GM19239 (cell line): Measurements from ENCODE around the gene IL20RA.

Experiments
- DNase-seq: peaks from one replicate; pipeline ENCODE4 v3.0.0; 2011; ENCODE audit warnings: low spot score; ENCODE audit not compliant: insufficient read length
- FAIRE-seq: peaks from 2 replicates; lab custom pipeline; 2011; peaks lifted over from hg19 to GRCh38; lab: Jason Lieb, UNC

IL20RA gene

GRCh38 chr6:137013031-137013430 is 31.7 kb downstream of the IL20RA start:
- DNase-seq, result no peak
- FAIRE-seq, result no peak

- FAIRE-seq, result no peak
- no peak for DNase-seq
Measured at GRCh38 chr6:137011406-137011805, 33.4 kb downstream of the IL20RA start.

- FAIRE-seq (no peak), DNase-seq (no peak)
Measured at GRCh38 chr6:137010128-137010718, 34.5 kb downstream of the IL20RA start.

- FAIRE-seq (no peak), DNase-seq (no peak)
Measured at GRCh38 chr6:137008204-137008603, 36.6 kb downstream of the IL20RA start.

DNA sequence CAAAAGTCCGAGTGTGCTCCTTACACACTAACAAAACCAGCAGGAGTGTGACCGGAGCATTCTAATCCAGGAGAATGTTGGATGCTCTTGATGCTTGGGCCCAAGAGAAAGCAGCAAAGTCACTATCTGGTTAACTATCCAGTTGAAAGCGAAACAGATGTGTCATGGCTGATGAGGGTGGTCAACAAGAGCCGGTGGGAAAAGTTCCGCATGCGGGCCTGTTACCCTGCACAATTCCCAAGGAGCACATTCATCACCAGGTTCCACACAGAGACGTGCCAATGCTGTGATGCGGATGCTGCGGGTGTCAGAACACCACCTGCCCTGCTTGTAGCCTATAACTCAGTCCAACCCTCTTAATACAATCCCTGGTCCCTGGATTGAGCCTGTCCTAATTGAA is 38.7 kb downstream of the IL20RA start:
- FAIRE-seq, result no peak
- no peak for DNase-seq

- no peak for FAIRE-seq
Measured at GRCh38 chr6:137005073-137005472, 39.7 kb downstream of the IL20RA start.

DNA sequence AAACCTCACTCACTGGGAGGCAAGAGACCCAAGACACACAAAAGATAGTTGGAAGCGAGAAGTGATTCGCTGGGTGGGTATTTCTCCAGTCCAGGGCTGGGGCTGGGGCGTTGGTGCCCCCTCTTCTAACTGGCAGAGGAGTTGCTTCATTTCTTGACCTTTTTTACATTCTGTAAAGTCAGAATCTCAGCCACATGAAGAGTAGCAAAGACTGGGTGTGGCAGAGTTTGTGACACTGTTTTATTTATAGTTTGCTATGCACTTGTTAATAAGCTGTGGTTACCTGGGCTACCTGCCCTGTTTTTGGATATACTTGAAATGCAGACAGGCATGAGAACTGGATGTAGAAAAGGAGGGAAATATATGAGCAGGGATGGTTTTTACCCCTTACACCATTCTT is 42.3 kb downstream of the IL20RA start:
- FAIRE-seq, result no peak

More at GRCh38 chr6:137005073-137005472, 39.7 kb downstream of the IL20RA start:
- no peak for DNase-seq

GRCh38 chr6:137001977-137002302 is 42.8 kb downstream of the IL20RA start:
- DNase-seq, result no peak
- FAIRE-seq, result no peak

More for the DNA sequence above, 42.3 kb downstream of the IL20RA start:
- no peak for DNase-seq

DNA sequence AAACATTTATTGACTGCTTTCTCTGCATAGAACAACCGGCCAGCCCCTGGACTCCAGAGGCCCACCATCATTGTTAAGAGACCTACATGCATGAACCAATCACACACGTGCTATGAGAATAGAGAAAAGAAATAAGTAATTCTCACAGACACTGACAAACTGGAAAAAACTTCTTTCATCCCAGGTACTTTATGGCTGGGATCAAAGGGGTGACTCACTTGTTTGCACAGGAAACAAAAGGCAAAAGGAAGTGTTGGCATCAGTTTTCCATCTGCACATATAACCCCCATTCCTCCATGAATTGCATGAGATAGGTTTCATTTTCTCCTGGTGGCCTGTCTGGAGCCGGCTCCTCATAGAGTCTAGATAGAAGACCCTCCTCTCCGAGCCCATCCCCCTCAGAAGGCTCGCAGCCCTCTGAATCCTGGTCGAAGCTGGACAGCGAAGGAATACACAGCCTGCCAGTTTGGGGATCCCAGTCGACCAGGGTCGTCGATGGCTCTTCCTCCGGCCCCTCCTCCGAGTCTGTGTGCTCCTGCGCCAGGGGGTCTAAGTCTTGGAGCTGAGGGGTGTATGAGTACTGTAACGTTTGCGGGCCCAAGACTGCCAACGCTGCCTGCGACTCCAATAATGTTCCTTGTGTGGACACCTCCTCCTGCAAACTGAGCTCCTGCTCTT is 43.3 kb downstream of the IL20RA start:
- DNase-seq (no peak), FAIRE-seq (no peak)

- DNase-seq (no peak), FAIRE-seq (no peak)
Measured at GRCh38 chr6:137000825-137001224, 43.9 kb downstream of the IL20RA start.

DNA sequence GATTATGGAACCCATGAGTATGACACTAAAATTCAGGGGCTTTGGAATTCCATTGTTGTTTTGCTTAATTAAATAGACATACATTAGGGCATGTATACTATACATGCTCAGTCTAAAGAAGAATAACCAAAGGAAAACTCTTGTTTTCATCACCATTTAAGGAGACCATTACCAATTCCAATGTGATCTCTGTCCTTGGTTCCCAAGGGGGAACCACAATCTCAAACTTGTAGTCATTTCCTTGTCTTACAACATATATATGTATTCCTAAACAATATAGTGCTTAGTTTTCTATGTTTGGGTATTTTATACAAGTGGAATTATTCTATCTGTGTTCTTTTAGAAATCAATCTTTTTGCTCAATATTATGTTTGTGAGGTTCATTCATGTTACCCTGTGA is 49.2 kb downstream of the IL20RA start:
- no peak for DNase-seq

DNA sequence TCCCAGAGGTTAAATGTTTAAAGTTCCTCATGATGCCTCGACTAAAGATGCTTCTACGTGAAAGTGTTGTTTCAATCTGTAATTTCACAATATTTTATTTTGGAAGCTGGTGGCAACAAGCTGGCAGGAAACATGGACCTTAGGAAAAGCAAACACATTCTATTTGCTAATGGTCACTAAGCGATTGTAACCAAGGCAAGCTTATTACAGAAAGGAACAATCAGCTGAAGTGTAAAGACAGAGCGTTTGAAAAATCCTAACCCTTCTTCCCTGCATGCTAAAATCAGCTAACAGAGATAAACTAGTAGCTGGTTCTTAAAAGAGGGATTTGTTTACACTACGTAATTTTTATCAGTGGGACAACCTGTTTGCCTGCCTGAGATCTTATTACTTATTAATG is 50.0 kb downstream of the IL20RA start:
- DNase-seq (no peak), FAIRE-seq (no peak)

More for the DNA sequence above, 49.2 kb downstream of the IL20RA start:
- FAIRE-seq, result no peak

GRCh38 chr6:136992113-136992512 is 52.7 kb downstream of the IL20RA start:
- FAIRE-seq, result no peak
- DNase-seq, result no peak

- FAIRE-seq (no peak), DNase-seq (no peak)
Measured at GRCh38 chr6:136991646-136992045, 53.1 kb downstream of the IL20RA start.

- FAIRE-seq (no peak), DNase-seq (no peak)
Measured at GRCh38 chr6:136990754-136991153, 54.0 kb downstream of the IL20RA start.

- no peak for DNase-seq
- no peak for FAIRE-seq
Measured at GRCh38 chr6:136990242-136990578, 54.6 kb downstream of the IL20RA start.

GRCh38 chr6:136989571-136990241 is 55.1 kb downstream of the IL20RA start:
- FAIRE-seq (no peak), DNase-seq (no peak)

DNA sequence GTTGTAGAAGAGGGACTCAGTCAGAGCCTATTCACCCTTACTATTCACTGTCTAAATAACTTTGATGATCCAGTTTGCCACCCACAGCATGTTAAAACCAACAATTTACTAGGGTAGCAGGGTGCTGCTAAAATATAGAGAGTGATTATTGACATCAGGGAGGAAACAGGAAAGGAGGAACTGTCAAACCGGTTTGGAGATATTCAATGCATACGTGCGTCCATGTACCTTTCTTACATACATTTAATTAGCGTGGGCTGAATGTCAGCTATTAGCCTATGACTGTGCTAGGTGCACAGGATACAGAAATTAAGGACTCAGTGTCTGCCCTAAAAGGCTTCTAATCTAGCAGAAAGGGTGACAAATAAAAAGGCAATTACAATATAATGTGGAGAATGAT is 57.2 kb downstream of the IL20RA start:
- no peak for FAIRE-seq
- no peak for DNase-seq

- no peak for DNase-seq
- FAIRE-seq, result no peak
Measured at GRCh38 chr6:136985502-136985901, 59.3 kb downstream of the IL20RA start.

- DNase-seq (no peak), FAIRE-seq (no peak)
Measured at GRCh38 chr6:136984578-136984977, 60.2 kb downstream of the IL20RA start.

GRCh38 chr6:136983687-136984086 is 61.1 kb downstream of the IL20RA start:
- no peak for FAIRE-seq
- DNase-seq, result no peak

DNA sequence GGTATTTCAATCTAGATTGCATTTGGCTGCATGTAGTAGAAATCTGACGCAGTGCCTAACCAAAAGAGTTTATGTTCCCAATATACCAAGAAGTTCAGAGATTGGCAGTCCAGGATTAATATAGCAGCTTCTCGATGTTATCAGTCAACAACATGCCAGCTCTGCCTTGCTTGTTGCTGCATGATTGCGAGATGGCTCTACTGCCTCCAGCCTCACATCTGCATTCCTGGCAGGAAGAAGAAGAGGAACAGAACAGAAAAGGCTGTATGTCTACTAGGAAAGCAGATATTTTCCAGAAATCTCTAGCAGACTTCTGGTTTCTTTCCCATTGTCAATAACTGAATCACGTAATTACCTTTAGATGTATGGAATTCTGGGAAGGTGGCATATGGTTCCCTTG is 61.8 kb downstream of the IL20RA start:
- DNase-seq (no peak), FAIRE-seq (no peak)
